DOHH2 (cell line): ENCODE results near the gene AURKAIP1.

Experiments used
- CTCF ChIP-seq: fragments of 200-600 bp; sonication (generic); IDR thresholded peaks from one replicate; pipeline ENCODE4 v1.5.1; 2014; ENCODE audit warnings: antibody characterized with exemption, mild to moderate bottlenecking, low read depth, low read length; ENCODE audit not compliant: poor library complexity, severe bottlenecking
- EZH2phosphoT487 ChIP-seq: fragments of 200-600 bp; sonication (generic); IDR thresholded peaks from 2 replicates; pipeline ENCODE4 v1.6.1; 2017; ENCODE audit warnings: borderline replicate concordance, mild to moderate bottlenecking, antibody characterized with exemption, low read length, moderate library complexity, mixed read lengths

GRCh38 chr1:1332774-1333480, 42.1 kb downstream of the AURKAIP1 start:
- TF ChIP-seq EZH2phosphoT487 = no peak
- no peak for TF ChIP-seq CTCF
